Measurements from ENCODE around the gene MYH6. TPM values are rescaled to one million over a fixed set of nuclear protein-coding genes. Genes with fewer than 3 reads are reported as not detected.

The MYH6 gene
- total RNA-seq, 6 donors from 2014 or later = not detected

DNA sequence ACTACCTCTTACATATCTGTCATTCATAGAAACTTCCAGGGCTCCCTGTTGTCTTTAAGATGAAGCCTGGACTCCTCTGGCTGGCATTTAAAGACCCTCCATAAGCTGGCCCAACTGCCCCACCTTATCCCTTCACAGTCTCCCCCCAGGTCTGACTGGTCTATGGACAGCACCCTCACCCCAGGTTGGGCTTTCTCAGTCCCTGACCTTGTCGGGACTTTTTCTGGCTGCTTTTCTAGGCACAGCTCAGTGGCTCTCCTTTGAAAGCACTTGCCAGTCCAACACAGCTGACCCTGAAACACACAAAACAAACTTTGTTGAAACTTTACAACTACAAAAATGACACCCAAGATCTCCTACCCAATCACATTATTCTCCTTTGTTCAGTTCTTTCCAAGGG, 41.2 kb upstream of the MYH6 start:
- H3K9me3 ChIP-seq = no peaks in the 10 kb centered on the region
- ATAC-seq (ENCODE audit: low FRiP score in 2 of 2) (no peak), DNase-seq (no peak)
- H3K4me3 ChIP-seq = no peak overlapping the region
- WGBS, 2 donors = 83 to 94% methylated on average over 1 of the region's 1 CpG
- H3K36me3 ChIP-seq = no peaks in the 10 kb centered on the region
- H3K27ac ChIP-seq = no peak overlapping the region
- TF ChIP-seq EP300 (IDR thresholded peaks at IDR 0.05) (no peak), CTCF (IDR thresholded peaks at IDR 0.05) (no peak), POLR2AphosphoS5 (IDR thresholded peaks at IDR 0.05) (no peak), POLR2A (IDR thresholded peaks at IDR 0.05) (no peak)
- no peaks in the 10 kb centered on the region for H3K4me1 ChIP-seq
- H3K27me3 ChIP-seq = no peaks in the 10 kb centered on the region

DNA sequence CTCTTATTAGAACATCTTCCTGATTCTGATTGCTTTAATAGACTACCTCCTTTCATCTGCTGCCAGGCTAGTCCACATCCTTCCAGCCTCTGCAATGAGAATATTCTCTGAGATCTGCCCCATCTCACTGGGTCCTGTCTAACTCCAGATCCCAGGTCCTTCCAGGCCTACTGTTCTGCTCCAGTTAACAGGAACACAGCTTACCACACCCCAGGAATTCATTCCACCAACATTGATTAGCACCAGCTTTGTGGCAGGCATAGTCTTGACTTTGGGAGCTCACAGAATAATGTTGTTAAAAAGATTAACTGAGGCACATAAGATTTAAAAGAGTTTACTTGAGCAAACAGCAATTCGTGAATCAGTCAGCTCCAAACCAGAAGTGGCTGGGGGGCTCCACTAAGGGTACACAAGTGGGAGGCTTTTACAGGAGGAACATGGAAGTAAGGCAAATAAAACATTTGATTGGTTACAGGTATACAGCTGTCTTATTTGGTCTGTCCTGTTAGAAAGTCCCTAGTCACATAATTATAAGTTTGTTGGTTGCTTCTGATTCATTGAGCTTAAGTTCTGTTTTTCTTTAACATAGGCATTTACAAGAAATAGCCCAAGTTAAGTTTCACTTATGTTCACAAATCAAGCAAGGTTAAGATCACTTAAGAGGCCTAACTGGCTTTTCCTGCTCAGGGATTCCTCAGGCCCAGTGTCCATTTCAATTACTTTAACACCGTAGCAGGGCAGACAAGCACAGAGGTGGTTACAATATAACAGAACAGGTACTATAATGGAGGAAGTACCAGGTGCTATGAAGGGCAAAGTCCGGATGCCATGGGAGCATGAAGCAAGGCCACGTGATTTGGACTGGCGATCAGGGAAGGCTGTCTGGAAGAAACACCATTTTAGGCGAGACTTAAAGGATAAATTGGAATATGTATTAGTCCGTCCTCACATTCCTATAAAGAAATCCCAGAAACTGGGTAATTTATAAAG, 39.6 kb upstream of the MYH6 start:
- TF ChIP-seq POLR2AphosphoS5 (IDR thresholded peaks at IDR 0.05) = no peak
- TF ChIP-seq CTCF (IDR thresholded peaks at IDR 0.05) = no peak
- TF ChIP-seq POLR2A (IDR thresholded peaks at IDR 0.05) = no peak
- no peak for TF ChIP-seq EP300 (IDR thresholded peaks at IDR 0.05)
- Histone ChIP-seq H3K4me3 (no peak overlapping the region), H3K4me1 (no peaks in the 10 kb centered on the region), H3K27me3 (no peaks in the 10 kb centered on the region), H3K36me3 (no peaks in the 10 kb centered on the region), H3K27ac (no peak overlapping the region), H3K9me3 (no peaks in the 10 kb centered on the region)
- 78 to 80% methylated on average over 7 of the region's 7 CpGs for WGBS, 2 donors
- DNase-seq = no peak
- ATAC-seq (ENCODE audit: low FRiP score in 2 of 2) = no peak

DNA sequence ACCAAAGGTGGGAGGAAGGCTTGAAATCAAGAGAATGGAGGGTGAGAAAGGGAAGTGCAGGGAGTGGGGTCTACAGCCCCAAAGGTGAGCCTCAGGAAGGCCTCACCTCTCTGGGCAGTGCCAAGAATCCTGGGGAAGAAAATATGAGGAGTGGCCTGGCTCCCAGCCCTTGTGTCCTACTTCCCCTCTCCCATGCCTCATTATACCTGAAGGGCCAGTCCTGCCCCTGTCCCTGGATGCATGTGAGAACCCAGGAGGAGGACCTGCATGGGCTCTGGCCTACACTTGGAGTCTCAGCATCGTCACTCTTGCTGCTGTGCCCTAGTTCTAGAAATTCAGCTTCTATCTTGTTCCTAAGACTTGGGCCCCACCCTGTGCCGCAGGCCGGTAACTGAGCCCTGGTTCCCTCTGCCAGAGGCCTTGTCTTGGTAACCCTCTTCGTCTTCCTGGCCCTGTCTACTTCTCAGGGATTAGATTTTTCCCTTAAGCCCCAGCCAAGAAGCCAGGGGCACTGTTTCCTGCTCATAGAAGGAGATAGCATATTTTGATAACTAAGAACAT, 38.3 kb upstream of the MYH6 start:
- 63 to 76% methylated on average over 4 of the region's 4 CpGs for WGBS, 2 donors
- Histone ChIP-seq H3K4me3 (no peak overlapping the region), H3K27ac (no peak overlapping the region), H3K27me3 (no peaks in the 10 kb centered on the region), H3K4me1 (no peaks in the 10 kb centered on the region), H3K36me3 (no peaks in the 10 kb centered on the region), H3K9me3 (no peaks in the 10 kb centered on the region)
- no peak for ATAC-seq (ENCODE audit: low FRiP score in 2 of 2)
- DNase-seq = no peak
- TF ChIP-seq CTCF (IDR thresholded peaks at IDR 0.05) (no peak), EP300 (IDR thresholded peaks at IDR 0.05) (no peak), POLR2A (IDR thresholded peaks at IDR 0.05) (no peak), POLR2AphosphoS5 (IDR thresholded peaks at IDR 0.05) (no peak)

- no peak for DNase-seq
- ATAC-seq (ENCODE audit: low FRiP score in 2 of 2) = no peak
- Histone ChIP-seq H3K36me3 (no peaks in the 10 kb centered on the region), H3K4me1 (no peaks in the 10 kb centered on the region), H3K4me3 (no peak overlapping the region), H3K9me3 (no peaks in the 10 kb centered on the region), H3K27ac (no peak overlapping the region), H3K27me3 (no peaks in the 10 kb centered on the region)
- 63 to 77% methylated on average over 4 of the region's 4 CpGs for WGBS, 2 donors
- no peak for TF ChIP-seq CTCF (IDR thresholded peaks at IDR 0.05)
- no peak for TF ChIP-seq EP300 (IDR thresholded peaks at IDR 0.05)
- no peak for TF ChIP-seq POLR2AphosphoS5 (IDR thresholded peaks at IDR 0.05)
- no peak for TF ChIP-seq POLR2A (IDR thresholded peaks at IDR 0.05)
Observed at GRCh38 chr14:23445773-23446172, 37.7 kb upstream of the MYH6 start.

All from upper lobe of left lung (tissue), 6 donors.